IPS-18a (cell line): ENCODE data around the gene TAS2R42.

ENCODE experiments used
- H3K27ac ChIP-seq: one replicate; pipeline ENCODE4 v1.5.1; 2013; ENCODE audit warnings: low read length
- H3K27me3 ChIP-seq: one replicate; pipeline ENCODE4 v1.6.1; 2013; ENCODE audit warnings: mild to moderate bottlenecking, low read length; ENCODE audit not compliant: control insufficient read depth, insufficient read depth
- H3K36me3 ChIP-seq: one replicate; pipeline ENCODE4 v1.6.1; 2013; ENCODE audit warnings: low read depth, low read length; ENCODE audit not compliant: control insufficient read depth
- H3K4me1 ChIP-seq: one replicate; pipeline ENCODE4 v1.6.1; 2013; ENCODE audit warnings: low read depth, low read length; ENCODE audit not compliant: control insufficient read depth
- H3K4me3 ChIP-seq: one replicate; pipeline ENCODE4 v1.5.1; 2013; ENCODE audit warnings: low read length
- H3K9ac ChIP-seq: one replicate; pipeline ENCODE4 v1.6.1; 2013; ENCODE audit warnings: mild to moderate bottlenecking, low read length, moderate library complexity
- H3K9me3 ChIP-seq: one replicate; pipeline ENCODE4 v1.6.1; 2013; ENCODE audit warnings: low read depth, low read length; ENCODE audit not compliant: control insufficient read depth

The TAS2R42 gene

GRCh38 chr12:11171969-11172675 lies 14.6 kb downstream of the TAS2R42 start:
- H3K36me3 ChIP-seq, result peaks cover 6% of the 10 kb centered on the region
- peaks cover 11% of the 10 kb centered on the region for H3K4me1 ChIP-seq
- H3K9ac ChIP-seq, result peak overlapping the region; percentile 96
- H3K9me3 ChIP-seq, result no peaks in the 10 kb centered on the region
- peak overlapping the region; percentile 83 for H3K27ac ChIP-seq
- H3K4me3 ChIP-seq, result peak overlapping the region; percentile 87
- H3K27me3 ChIP-seq, result no peaks in the 10 kb centered on the region

DNA sequence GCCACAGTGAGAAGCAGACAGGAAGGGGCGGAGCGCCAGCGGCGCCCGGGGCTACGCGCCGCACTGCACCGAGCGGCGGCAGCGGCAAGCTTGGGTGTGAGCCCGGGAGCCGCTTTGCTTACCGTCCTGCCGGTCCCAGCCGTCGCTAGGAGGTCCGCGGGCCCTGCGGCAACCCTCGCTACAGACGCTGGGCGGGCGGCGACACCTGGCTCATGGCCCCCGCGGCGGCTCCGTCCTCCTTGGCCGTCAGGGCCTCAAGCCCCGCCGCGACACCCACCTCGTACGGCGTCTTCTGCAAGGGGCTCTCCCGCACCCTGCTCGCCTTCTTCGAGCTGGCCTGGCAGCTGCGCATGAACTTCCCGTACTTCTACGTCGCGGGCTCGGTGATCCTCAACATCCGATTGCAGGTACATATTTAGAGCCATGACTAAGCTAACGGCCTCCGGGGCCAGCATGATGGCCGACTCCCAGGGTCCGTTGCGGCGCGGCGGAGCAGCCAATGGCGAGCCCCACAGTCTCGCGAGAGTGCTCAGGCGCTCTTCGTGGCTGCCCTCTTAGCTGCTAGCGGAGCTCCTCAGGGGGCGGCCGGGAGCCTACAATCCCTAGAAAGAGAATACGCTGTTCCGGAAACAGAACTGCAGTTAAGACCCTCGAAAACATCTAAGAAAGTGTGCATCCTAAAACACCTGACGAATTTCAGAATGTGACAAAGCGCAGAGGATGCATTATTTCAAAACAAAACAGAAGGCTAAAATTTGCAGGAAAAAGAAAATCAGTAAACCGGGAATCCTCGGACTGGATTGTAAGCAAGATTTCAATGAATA lies 15.4 kb downstream of the TAS2R42 start, which contains the start of gene SMIM10L1:
TSS of gene SMIM10L1 (plus strand) at position 50 of the 824 bp plus-strand sequence. CDS start at position 213, 163 bp downstream.
- peak within 1 kb of the TSS; percentile 96 for H3K9ac ChIP-seq
- peak within 1 kb of the TSS; percentile 87 for H3K4me3 ChIP-seq
- no peaks in the 10 kb centered on the region for H3K27me3 ChIP-seq
- peaks cover 11% of the 10 kb centered on the region for H3K4me1 ChIP-seq
- peak within 1 kb of the TSS; percentile 83 for H3K27ac ChIP-seq
- peaks cover 6% of the 10 kb centered on the region for H3K36me3 ChIP-seq
- no peaks in the 10 kb centered on the region for H3K9me3 ChIP-seq

GRCh38 chr12:11170810-11171144 lies 16.0 kb downstream of the TAS2R42 start:
- Histone ChIP-seq H3K4me1 (peaks cover 11% of the 10 kb centered on the region), H3K36me3 (peaks cover 12% of the 10 kb centered on the region), H3K27ac (peak overlapping the region; percentile 67), H3K9ac (peak overlapping the region; percentile 96), H3K27me3 (no peaks in the 10 kb centered on the region), H3K9me3 (no peaks in the 10 kb centered on the region), H3K4me3 (peak overlapping the region; percentile 87)

DNA sequence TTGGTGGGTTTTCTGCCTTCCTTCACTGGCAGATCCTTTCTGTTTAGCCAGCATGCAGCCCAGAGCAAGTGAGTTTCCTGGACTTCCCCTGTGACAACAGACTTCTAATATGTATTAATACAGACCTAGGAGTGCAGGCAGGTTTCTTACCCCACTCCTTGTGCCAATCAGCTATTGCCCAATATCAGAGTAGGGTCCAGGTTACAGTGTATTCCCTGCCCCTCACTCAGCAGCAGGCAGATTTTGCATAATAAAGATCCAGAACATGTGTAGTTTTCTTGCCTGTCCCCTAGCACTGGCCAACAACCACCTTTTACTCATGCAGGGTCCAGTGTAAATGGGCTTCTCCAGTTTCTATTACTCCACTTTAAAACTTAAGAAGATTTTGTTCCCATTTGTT lies 20.4 kb downstream of the TAS2R42 start:
- Histone ChIP-seq H3K4me3 (no peak overlapping the region), H3K9ac (no peak overlapping the region), H3K9me3 (no peaks in the 10 kb centered on the region), H3K4me1 (peaks cover 3% of the 10 kb centered on the region), H3K27ac (no peak overlapping the region), H3K27me3 (no peaks in the 10 kb centered on the region), H3K36me3 (peaks cover 32% of the 10 kb centered on the region)

- Histone ChIP-seq H3K9me3 (no peaks in the 10 kb centered on the region), H3K9ac (no peak overlapping the region), H3K4me3 (no peak overlapping the region), H3K27me3 (no peaks in the 10 kb centered on the region), H3K4me1 (no peaks in the 10 kb centered on the region), H3K36me3 (peaks cover 34% of the 10 kb centered on the region), H3K27ac (no peak overlapping the region)
Observed at GRCh38 chr12:11164384-11164783, 22.4 kb downstream of the TAS2R42 start.

DNA sequence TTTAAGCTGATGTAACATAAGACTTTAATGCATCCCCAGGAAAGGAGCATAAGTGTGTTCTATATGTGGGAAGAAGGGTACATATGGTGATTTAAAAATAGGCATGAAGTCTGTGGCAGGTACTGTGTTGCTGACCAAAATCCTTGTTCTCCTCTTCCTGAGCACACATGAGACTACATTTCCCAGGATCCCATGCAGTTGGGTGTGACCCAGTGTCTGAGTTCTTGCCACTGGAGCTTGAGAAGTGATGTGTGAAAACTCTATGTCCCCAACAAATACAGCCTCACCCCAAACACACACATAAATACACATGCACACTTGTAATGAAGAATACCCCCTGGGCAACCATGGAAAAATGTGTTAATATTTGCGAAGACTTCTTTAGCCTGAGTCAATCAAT lies 24.2 kb downstream of the TAS2R42 start:
- Histone ChIP-seq H3K27me3 (no peaks in the 10 kb centered on the region), H3K9ac (no peak overlapping the region), H3K36me3 (peaks cover 30% of the 10 kb centered on the region), H3K4me1 (no peaks in the 10 kb centered on the region), H3K27ac (no peak overlapping the region), H3K9me3 (no peaks in the 10 kb centered on the region), H3K4me3 (no peak overlapping the region)

GRCh38 chr12:11158885-11159444 lies 27.8 kb downstream of the TAS2R42 start:
- H3K36me3 ChIP-seq, result peaks cover 19% of the 10 kb centered on the region

DNA sequence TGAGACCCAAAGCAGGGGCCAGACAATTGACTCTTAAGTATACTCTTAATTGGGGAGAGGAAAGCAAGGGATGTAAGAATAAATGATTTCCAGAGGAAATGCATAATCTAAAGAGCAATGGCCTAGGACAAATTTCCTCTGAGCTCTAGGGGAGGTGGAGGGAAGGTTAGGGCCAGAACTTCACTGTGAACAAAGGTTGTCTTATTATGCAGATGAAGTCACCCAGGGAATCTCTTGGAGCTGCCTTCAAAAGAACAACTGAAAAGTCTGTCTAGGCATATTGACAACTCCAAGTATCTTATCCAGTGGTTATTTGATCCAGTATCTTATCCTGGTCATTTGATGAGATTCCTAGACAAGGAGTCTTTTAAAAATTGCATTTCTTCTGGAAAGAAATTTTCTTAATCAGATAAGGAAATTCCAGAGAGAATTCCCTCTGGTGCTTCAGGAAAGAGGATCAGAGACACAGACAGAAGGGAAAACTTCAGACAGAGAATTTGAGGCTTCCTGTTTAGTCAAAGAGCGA lies 32.3 kb downstream of the TAS2R42 start:
- H3K4me3 ChIP-seq, result peak overlapping the region; percentile 30
- peaks cover 6% of the 10 kb centered on the region for H3K9me3 ChIP-seq
- no peaks in the 10 kb centered on the region for H3K27me3 ChIP-seq
- peaks cover 4% of the 10 kb centered on the region for H3K36me3 ChIP-seq
- H3K9ac ChIP-seq, result no peak overlapping the region
- H3K4me1 ChIP-seq, result peaks cover 14% of the 10 kb centered on the region
- H3K27ac ChIP-seq, result no peak overlapping the region

More at GRCh38 chr12:11158885-11159444, 27.8 kb downstream of the TAS2R42 start:
- Histone ChIP-seq H3K9me3 (peaks cover 6% of the 10 kb centered on the region), H3K27ac (no peak overlapping the region), H3K4me3 (no peak overlapping the region), H3K27me3 (no peaks in the 10 kb centered on the region), H3K9ac (no peak overlapping the region), H3K4me1 (peaks cover 14% of the 10 kb centered on the region)

GRCh38 chr12:11152725-11153124 lies 34.0 kb downstream of the TAS2R42 start:
- H3K27ac ChIP-seq, result no peak overlapping the region
- H3K36me3 ChIP-seq, result peaks cover 4% of the 10 kb centered on the region
- no peaks in the 10 kb centered on the region for H3K27me3 ChIP-seq
- no peak overlapping the region for H3K9ac ChIP-seq
- peaks cover 14% of the 10 kb centered on the region for H3K4me1 ChIP-seq
- peaks cover 6% of the 10 kb centered on the region for H3K9me3 ChIP-seq
- no peak overlapping the region for H3K4me3 ChIP-seq

GRCh38 chr12:11150832-11151231 lies 35.9 kb downstream of the TAS2R42 start:
- peaks cover 14% of the 10 kb centered on the region for H3K4me1 ChIP-seq
- no peaks in the 10 kb centered on the region for H3K9me3 ChIP-seq
- no peak overlapping the region for H3K4me3 ChIP-seq
- no peaks in the 10 kb centered on the region for H3K27me3 ChIP-seq
- peaks cover 2% of the 10 kb centered on the region for H3K36me3 ChIP-seq
- H3K27ac ChIP-seq, result no peak overlapping the region
- no peak overlapping the region for H3K9ac ChIP-seq

- no peak overlapping the region for H3K4me3 ChIP-seq
- H3K27ac ChIP-seq, result no peak overlapping the region
Observed at GRCh38 chr12:11147420-11147819, 39.3 kb downstream of the TAS2R42 start.

More at GRCh38 chr12:11147420-11147819, 39.3 kb downstream of the TAS2R42 start:
- Histone ChIP-seq H3K9ac (no peak overlapping the region), H3K36me3 (no peaks in the 10 kb centered on the region), H3K4me1 (no peaks in the 10 kb centered on the region), H3K9me3 (no peaks in the 10 kb centered on the region), H3K27me3 (no peaks in the 10 kb centered on the region)
